K562 (cell line): ENCODE data around the gene DAZAP1. TPM values are rescaled to one million over a fixed set of nuclear protein-coding genes. Genes with fewer than 3 reads are reported as not detected.
A peak's percentile ranks its signal among the peaks of the same experiment; 100 is the strongest.

Experiments used
- ATAC-seq: fragments of 200-7000 bp; cut with Tn5 transposase; 3 replicates; pipeline ENCODE4 v1.9.1; 2020; ENCODE audit warnings: moderate library complexity
- BruUV-seq: library from RNA; stranded (reverse); fragments of 400-500 nt; replicated peaks from 2 replicates; lab custom pipeline; 2021; lab: Mats Ljungman, UMichigan
- CTCF ChIA-PET: fragments of 300-600 bp; formaldehyde crosslinking; extraction: SDS; loops from one replicate; lab custom pipeline; 2021; ENCODE audit warnings: low intra/inter-chr PET ratio; lab: Yijun Ruan, JAX
- POLR2A ChIA-PET: fragments of 300-600, 350-650 bp; sonication (Branson Sonifier 250); formaldehyde crosslinking; extraction: SDS; loops from one replicate; lab custom pipeline; 2021; ENCODE audit warnings: antibody characterized with exemption, inconsistent platforms; lab: Yijun Ruan, JAX
- DNase-seq, 4 experiments: peaks; one replicate each; pipeline versions ENCODE4 v3.0.0 to v3.0.0-alpha.2; 2011 to 2018; ENCODE audit warnings: low spot score in 3 of 4, mixed read lengths in 3 of 4; ENCODE audit errors: extremely low read depth in 1 of 4
- FAIRE-seq: peaks from 2 replicates; lab custom pipeline; 2011; peaks lifted over from hg19 to GRCh38; lab: Jason Lieb, UNC
- H2AFZ ChIP-seq: 2 replicates; pipeline ENCODE4 v1.6.0; 2011; ENCODE audit warnings: low read depth, low read length, control low read depth, inconsistent platforms
- H3K27ac ChIP-seq: fragments of 200-600 bp; 3 replicates; pipeline ENCODE4 v1.8.0; 2011; ENCODE audit warnings: low read depth, mild to moderate bottlenecking, control low read depth, inconsistent platforms, low read length, moderate library complexity, mixed read lengths; ENCODE audit errors: extremely low read depth
- H3K27me3 ChIP-seq, 2 experiments: fragments of 300-600 bp in 1 of 2; 2 replicates in 1 of 2; 3 replicates in 1 of 2; pipeline versions ENCODE4 v1.6.0 to v1.8.0; 2011; ENCODE audit warnings: inconsistent platforms in 2 of 2, low read length in 2 of 2, mild to moderate bottlenecking in 1 of 2, mixed read lengths in 1 of 2, moderate library complexity in 1 of 2; ENCODE audit not compliant: control insufficient read depth in 2 of 2, insufficient read depth in 2 of 2
- H3K36me3 ChIP-seq: fragments of 300-600 bp; 3 replicates; pipeline ENCODE4 v1.8.0; 2011; ENCODE audit warnings: mild to moderate bottlenecking, low read length, inconsistent platforms; ENCODE audit not compliant: control insufficient read depth, insufficient read depth
- H3K4me1 ChIP-seq, 2 experiments: fragments of 200-600 bp in 1 of 2; replicated peaks in 1 of 2; 2 replicates in 1 of 2; 3 replicates in 1 of 2; pipeline versions ENCODE4 v1.5.1 to v1.8.0; 2011; ENCODE audit warnings: inconsistent platforms in 2 of 2, low read length in 2 of 2, mild to moderate bottlenecking in 1 of 2, mixed read lengths in 1 of 2, moderate library complexity in 1 of 2; ENCODE audit not compliant: control insufficient read depth in 2 of 2, insufficient read depth in 2 of 2
- H3K4me2 ChIP-seq: 2 replicates; pipeline ENCODE4 v1.6.1; 2011; ENCODE audit warnings: low read length, control low read depth, inconsistent platforms, mixed read lengths; ENCODE audit not compliant: insufficient read depth
- H3K4me3 ChIP-seq: fragments of 200-600 bp; sonication (generic), shearing (Covaris generic); 2 replicates; pipeline ENCODE4 v1.5.1; 2016; ENCODE audit warnings: control low read depth, inconsistent platforms
- H3K79me2 ChIP-seq: fragments of 200-600 bp; 3 replicates; pipeline ENCODE4 v1.8.0; 2011; ENCODE audit warnings: low read length, inconsistent platforms; ENCODE audit not compliant: control insufficient read depth, insufficient read depth
- H3K9ac ChIP-seq, 2 experiments: 2 replicates each; pipeline versions ENCODE4 v1.6.0 to v1.6.1; 2011; ENCODE audit warnings: low read depth in 2 of 2, low read length in 2 of 2, control low read depth in 1 of 2, inconsistent platforms in 1 of 2, mild to moderate bottlenecking in 1 of 2, mixed read lengths in 1 of 2; ENCODE audit not compliant: insufficient read depth in 1 of 2
- H3K9me1 ChIP-seq: one replicate; pipeline ENCODE4 v1.6.0; 2011; ENCODE audit warnings: inconsistent platforms, mild to moderate bottlenecking, low read length, moderate library complexity; ENCODE audit not compliant: control insufficient read depth, insufficient read depth
- H3K9me3 ChIP-seq: replicated peaks from 2 replicates; pipeline ENCODE4 v1.5.1; 2011; ENCODE audit warnings: low read depth, low read length, inconsistent platforms; ENCODE audit not compliant: control insufficient read depth, insufficient read depth
- H4K20me1 ChIP-seq: replicated peaks from 2 replicates; pipeline ENCODE4 v1.6.1; 2011; ENCODE audit warnings: low read length, inconsistent platforms, mixed read lengths; ENCODE audit not compliant: control insufficient read depth, insufficient read depth
- BHLHE40 ChIP-seq: IDR thresholded peaks from 2 replicates; pipeline ENCODE4 v1.6.1; 2011; ENCODE audit warnings: low read length, improper control_type of control experiment
- E2F5 ChIP-seq: sonication (generic); formaldehyde crosslinking; IDR thresholded peaks from 2 replicates; pipeline ENCODE4 v1.8.0; 2022; ENCODE audit warnings: mild to moderate bottlenecking, missing genetic modification reagents
- NELFE ChIP-seq: IDR thresholded peaks from 2 replicates; pipeline ENCODE4 v1.6.1; 2011; ENCODE audit warnings: mild to moderate bottlenecking; ENCODE audit not compliant: insufficient read depth, insufficient read length
- PKNOX1 ChIP-seq: fragments of 450-650 bp; IDR thresholded peaks from 2 replicates; pipeline ENCODE4 v1.6.1; 2016
- POLR2AphosphoS5 ChIP-seq: IDR thresholded peaks from 2 replicates; pipeline ENCODE4 v1.6.1; 2011; ENCODE audit warnings: mild to moderate bottlenecking, low read depth, low read length, moderate library complexity; ENCODE audit not compliant: control insufficient read depth, insufficient read depth
- POLR2G ChIP-seq: fragments of 200-400 bp; formaldehyde crosslinking; IDR thresholded peaks from 2 replicates; pipeline ENCODE4 v1.6.1; 2017; ENCODE audit warnings: low read depth, mild to moderate bottlenecking, antibody characterized with exemption, low read length, moderate library complexity
- POLR3G ChIP-seq: IDR thresholded peaks from 2 replicates; pipeline ENCODE4 v1.6.1; 2011; ENCODE audit not compliant: insufficient read length, insufficient replicate concordance; ENCODE audit errors: extremely low read depth
- RBM39 ChIP-seq: fragments of 200-400 bp; formaldehyde crosslinking; optimal IDR thresholded peaks from 2 replicates; pipeline ENCODE3; 2018; ENCODE audit warnings: low read depth, low read length
- SRF ChIP-seq, 2 experiments: fragments of 250-450, 450-650 bp in 1 of 2; sonication (Bioruptor Pico) in 1 of 2; sonication (generic) in 1 of 2; formaldehyde crosslinking; IDR thresholded peaks; 2 replicates each; pipeline versions ENCODE4 v1.5.0 to v1.5.1; 2020 to 2022; ENCODE audit warnings: mild to moderate bottlenecking in 1 of 2, missing genetic modification reagents in 1 of 2
- ZNF584 ChIP-seq: fragments of 200-800 bp; sonication (Bioruptor generic); IDR thresholded peaks from 2 replicates; pipeline ENCODE4 v1.6.1; 2016; ENCODE audit warnings: low read depth, mild to moderate bottlenecking, missing genetic modification characterization, missing compliant biosample characterization
- WGBS: fragments of 100-300 bp; shearing (Covaris generic); methylation state at CpG from one replicate; pipeline ENCODE4 v1.1.6; 2016; ENCODE audit warnings: low coverage, mixed read lengths; ENCODE audit not compliant: insufficient coverage; ENCODE audit errors: missing lambda C conversion rate; 5-methylcytosine and 5-hydroxymethylcytosine counted together
- in situ Hi-C: fragments of 300-500 bp; cut with MboI; formaldehyde crosslinking; loops from 4 replicates; pipeline ENCODE4 v1.15.0; 2018; ENCODE audit warnings: inconsistent platforms, mixed read lengths
- intact Hi-C: fragments of 100-400 bp; cut with micrococcal nuclease; formaldehyde crosslinking; loops from 2 replicates; pipeline ENCODE4 v1.14.2; 2022
- polyA plus RNA-seq, 8 experiments: library from polyadenylated mRNA; depleted of rRNA in 4 of 8; stranded (reverse) in 5 of 8; unstranded in 3 of 8; fragments of >200 nt; fragmentation: Nextera tagmentation in 2 of 8; fragmentation: Illumina TruSeq in 1 of 8; extraction: Ambion mirVana in 2 of 8; extraction: Trizol in 1 of 8; gene quantifications; 2 replicates each; pipeline versions ENCODE4 v1.2.1 to v1.2.3, GENCODE V29; 2011 to 2014; ENCODE audit warnings: inconsistent platforms in 1 of 8, missing spikeins in 1 of 8
- total RNA-seq, 7 experiments: library from RNA; depleted of rRNA in 6 of 7; stranded (reverse); fragments of >200 nt in 6 of 7; fragmentation: Illumina TruSeq in 2 of 7; extraction: Trizol in 2 of 7; gene quantifications; 2 replicates each; pipeline versions ENCODE4 v1.2.1 to v1.2.3, GENCODE V29; 2011 to 2021; ENCODE audit warnings: low replicate concordance in 1 of 7

Gene DAZAP1
- total and polyA plus RNA-seq, 9 of the 15 experiments (the other 6 are each of a cell fraction or from before 2014, with no cell fraction given) = 10.8 to 289 (median 142) TPM

GRCh38 chr19:1392939-1393530 lies 14.4 kb upstream of the DAZAP1 start:
- intact Hi-C loops = no loop called here
- peaks cover 0 to 70% of the 10 kb centered on the region in 2 experiments; a peak in 3 of 5 replicates for H3K4me1 ChIP-seq
- H3K9ac ChIP-seq = no peak overlapping the region
- H3K9me1 ChIP-seq = no peaks in the 10 kb centered on the region
- H3K9me3 ChIP-seq = no peaks in the 10 kb centered on the region
- H3K36me3 ChIP-seq = peaks cover 71% of the 10 kb centered on the region; the same call in 2 of the 3 replicates
- WGBS = 96% methylated on average over 19 of the region's 37 CpGs
- DNase-seq (no peak), ATAC-seq (no peak), FAIRE-seq (no peak)
- ChIA-PET CTCF (no interaction called here), POLR2A (no interaction called here)
- peaks cover 13% of the 10 kb centered on the region for H4K20me1 ChIP-seq
- in situ Hi-C loops = no loop called here
- H3K4me3 ChIP-seq = no peak overlapping the region
- no peaks in the 10 kb centered on the region for H3K27me3 ChIP-seq
- no TSS peak for BruUV-seq
- H2AFZ ChIP-seq = no peak overlapping the region
- peaks cover 4% of the 10 kb centered on the region; the same call in 2 of the 3 replicates for H3K79me2 ChIP-seq
- TF ChIP-seq ZNF584 (CRISPR knock-in tag) = no peak
- TF ChIP-seq SRF (CRISPR knock-in tag; IDR thresholded peaks at IDR 0.05) = no peak
- peak; percentile 51; the same call in 1 of the 2 replicates for TF ChIP-seq POLR2G
- no peak for TF ChIP-seq BHLHE40
- TF ChIP-seq RBM39 = no peak
- TF ChIP-seq POLR3G = no peak
- TF ChIP-seq PKNOX1 = no peak
- no peak for TF ChIP-seq E2F5 (CRISPR knock-in tag)
- TF ChIP-seq NELFE = no peak
- 0 out of 2 replicates have a peak, but pooled peaks have one; percentile 2 for TF ChIP-seq POLR2AphosphoS5
- H3K4me2 ChIP-seq = no peak overlapping the region
- H3K27ac ChIP-seq = no peak overlapping the region
